Mesothelial cell of epicardium (in vitro differentiated cells): Measurements from ENCODE around the gene DEPDC5. TPM values are rescaled to one million over a fixed set of nuclear protein-coding genes. Genes with fewer than 3 reads are reported as not detected.

ENCODE experiments used
- DNase-seq, 2 experiments: peaks; one replicate each; pipeline ENCODE4 v3.0.0; 2021; ENCODE audit warnings: low spot score in 2 of 2; ENCODE audit not compliant: unreplicated experiment in 2 of 2
- H3K27ac Mint-ChIP-seq: 2 replicates; pipeline ENCODE4 v1.8.0; 2021; ENCODE audit warnings: mixed read lengths
- H3K27me3 Mint-ChIP-seq: 2 replicates; pipeline ENCODE4 v1.8.0; 2021; ENCODE audit warnings: low read depth, mixed read lengths
- H3K36me3 Mint-ChIP-seq: 2 replicates; pipeline ENCODE4 v1.8.0; 2021; ENCODE audit warnings: mixed read lengths
- H3K4me1 Mint-ChIP-seq: 2 replicates; pipeline ENCODE4 v1.8.0; 2021; ENCODE audit warnings: mixed read lengths
- H3K4me3 Mint-ChIP-seq: 2 replicates; pipeline ENCODE4 v1.8.0; 2021; ENCODE audit warnings: mild to moderate bottlenecking, moderate library complexity, mixed read lengths
- H3K9me3 Mint-ChIP-seq: 2 replicates; pipeline ENCODE4 v1.8.0; 2021; ENCODE audit warnings: mixed read lengths
- CTCF ChIP-seq: fragments of 200-600 bp; sonication (generic); IDR thresholded peaks from one replicate; pipeline ENCODE4 v1.5.0; 2021; ENCODE audit warnings: antibody characterized with exemption; ENCODE audit not compliant: unreplicated experiment
- total RNA-seq: library from RNA; stranded (reverse); gene quantifications from 3 replicates; pipeline ENCODE4 v1.2.1, GENCODE V29; 2021

Gene DEPDC5
- total RNA-seq, 1 donor from 2014 or later = 38.3 TPM

GRCh38 chr22:31881200-31881599 is 127.4 kb downstream of the DEPDC5 start:
- no peak overlapping the region for H3K27ac Mint-ChIP-seq
- H3K9me3 Mint-ChIP-seq = no peaks in the 10 kb centered on the region
- no peaks in the 10 kb centered on the region for H3K27me3 Mint-ChIP-seq
- peaks cover 28% of the 10 kb centered on the region for H3K36me3 Mint-ChIP-seq
- no peak for TF ChIP-seq CTCF
- H3K4me3 Mint-ChIP-seq = no peak overlapping the region
- H3K4me1 Mint-ChIP-seq = peaks cover 2% of the 10 kb centered on the region
- DNase-seq = no peak

- Mint-ChIP-seq H3K27me3 (no peaks in the 10 kb centered on the region), H3K4me3 (no peak overlapping the region), H3K36me3 (peaks cover 29% of the 10 kb centered on the region), H3K9me3 (no peaks in the 10 kb centered on the region), H3K4me1 (no peaks in the 10 kb centered on the region), H3K27ac (no peak overlapping the region)
- no peak for DNase-seq
- no peak for TF ChIP-seq CTCF
Measured at GRCh38 chr22:31881865-31882264, 128.0 kb downstream of the DEPDC5 start.

GRCh38 chr22:31882971-31883370 is 129.2 kb downstream of the DEPDC5 start:
- no peaks in the 10 kb centered on the region for H3K27me3 Mint-ChIP-seq
- no peak overlapping the region for H3K4me3 Mint-ChIP-seq
- no peaks in the 10 kb centered on the region for H3K4me1 Mint-ChIP-seq
- DNase-seq = no peak
- no peak for TF ChIP-seq CTCF
- no peak overlapping the region for H3K27ac Mint-ChIP-seq
- H3K9me3 Mint-ChIP-seq = no peaks in the 10 kb centered on the region
- H3K36me3 Mint-ChIP-seq = peaks cover 29% of the 10 kb centered on the region

GRCh38 chr22:31883989-31884388 is 130.2 kb downstream of the DEPDC5 start:
- DNase-seq = no peak
- Mint-ChIP-seq H3K27me3 (no peaks in the 10 kb centered on the region), H3K4me3 (no peak overlapping the region), H3K9me3 (no peaks in the 10 kb centered on the region), H3K27ac (no peak overlapping the region), H3K36me3 (peaks cover 32% of the 10 kb centered on the region), H3K4me1 (no peaks in the 10 kb centered on the region)
- TF ChIP-seq CTCF = no peak

GRCh38 chr22:31891366-31892079 is 137.7 kb downstream of the DEPDC5 start:
- Mint-ChIP-seq H3K9me3 (no peaks in the 10 kb centered on the region), H3K27me3 (no peaks in the 10 kb centered on the region), H3K36me3 (peaks cover 22% of the 10 kb centered on the region), H3K4me1 (peaks cover 22% of the 10 kb centered on the region), H3K27ac (peak overlapping the region; percentile 3), H3K4me3 (no peak overlapping the region)
- no peak for DNase-seq
- no peak for TF ChIP-seq CTCF
